GM12878 (cell line): Measurements from ENCODE around the gene GSK3A. TPM values are rescaled to one million over a fixed set of nuclear protein-coding genes. Genes with fewer than 3 reads are reported as not detected.

Source experiments
- ATAC-seq: fragments of 200-7000 bp; cut with Tn5 transposase; 3 replicates; pipeline ENCODE4 v1.9.1; 2020; ENCODE audit warnings: mild to moderate bottlenecking, moderate library complexity
- BruUV-seq: library from RNA; stranded (reverse); fragments of 400-500 nt; replicated peaks from 2 replicates; lab custom pipeline; 2021; lab: Mats Ljungman, UMichigan
- CTCF ChIA-PET: fragments of 300-600 bp; sonication (Branson Sonifier 250); formaldehyde crosslinking; extraction: SDS; loops from one replicate; lab custom pipeline; 2021; ENCODE audit warnings: inconsistent platforms; lab: Yijun Ruan, JAX
- POLR2A ChIA-PET: fragments of 350-600 bp; formaldehyde crosslinking; extraction: SDS; loops from one replicate; lab custom pipeline; 2021; ENCODE audit warnings: inconsistent platforms; lab: Charles Lee
- RAD21 ChIA-PET: fragments of 300-600 bp; sonication (Branson Sonifier 250); formaldehyde crosslinking; loops from one replicate; lab custom pipeline; 2023; ENCODE audit warnings: antibody characterized with exemption; ENCODE audit not compliant: unreplicated experiment; lab: Charles Lee
- SMC1A ChIA-PET: fragments of 300-600 bp; sonication (Branson Sonifier 250); formaldehyde crosslinking; loops from one replicate; lab custom pipeline; 2023; ENCODE audit not compliant: unreplicated experiment, uncharacterized antibody; lab: Charles Lee
- DNase-seq: peaks from one replicate; pipeline ENCODE4 v3.0.0-alpha.2; 2011; ENCODE audit warnings: low read depth, low spot score
- FAIRE-seq: peaks from 3 replicates; lab custom pipeline; 2011; peaks lifted over from hg19 to GRCh38; lab: Jason Lieb, UNC
- H2AFZ ChIP-seq: 2 replicates; pipeline ENCODE4 v1.6.0; 2011; ENCODE audit warnings: low read depth, low read length, control low read depth; ENCODE audit not compliant: control insufficient read depth
- H3K27ac ChIP-seq: 2 replicates; pipeline ENCODE4 v1.5.1; 2011; ENCODE audit warnings: control low read depth; ENCODE audit not compliant: control insufficient read depth, insufficient read depth
- H3K27me3 ChIP-seq, 2 experiments: replicated peaks in 1 of 2; 2 replicates each; pipeline versions ENCODE4 v1.6.0 to v1.6.1; 2011; ENCODE audit warnings: low read length in 1 of 2; ENCODE audit not compliant: control insufficient read depth in 2 of 2, insufficient read depth in 2 of 2
- H3K36me3 ChIP-seq, 2 experiments: 2 replicates each; pipeline ENCODE4 v1.5.1; 2011; ENCODE audit warnings: low read length in 1 of 2; ENCODE audit not compliant: control insufficient read depth in 2 of 2, insufficient read depth in 2 of 2
- H3K4me1 ChIP-seq: 2 replicates; pipeline ENCODE4 v1.6.1; 2011; ENCODE audit warnings: mild to moderate bottlenecking, low read length, moderate library complexity, mixed read lengths; ENCODE audit not compliant: control insufficient read depth, insufficient read depth
- H3K4me2 ChIP-seq: 2 replicates; pipeline ENCODE4 v1.6.0; 2011; ENCODE audit warnings: control low read depth; ENCODE audit not compliant: control insufficient read depth, insufficient read depth
- H3K4me3 ChIP-seq: fragments of 200-600 bp; sonication (generic); 2 replicates; pipeline ENCODE4 v1.5.1; 2016
- H3K79me2 ChIP-seq: 2 replicates; pipeline ENCODE4 v1.6.0; 2011; ENCODE audit warnings: low read length; ENCODE audit not compliant: control insufficient read depth, insufficient read depth
- H3K9ac ChIP-seq: 2 replicates; pipeline ENCODE4 v1.8.0; 2011; ENCODE audit warnings: low read length, control low read depth, mixed read lengths; ENCODE audit not compliant: control insufficient read depth, insufficient read depth
- H3K9me3 ChIP-seq: replicated peaks from 3 replicates; pipeline ENCODE4 v1.5.1; 2011; ENCODE audit warnings: mild to moderate bottlenecking, low read length; ENCODE audit not compliant: control insufficient read depth, insufficient read depth
- H4K20me1 ChIP-seq: 2 replicates; pipeline ENCODE4 v1.6.0; 2011; ENCODE audit not compliant: control insufficient read depth, insufficient read depth
- ATF3 ChIP-seq: IDR thresholded peaks from 2 replicates; pipeline ENCODE4 v1.6.1; 2011; ENCODE audit warnings: low read depth, mild to moderate bottlenecking, low read length, moderate library complexity, borderline replicate concordance; ENCODE audit errors: extremely low read depth
- BACH1 ChIP-seq: fragments of 450-650 bp; IDR thresholded peaks from 2 replicates; pipeline ENCODE4 v1.6.1; 2017; ENCODE audit warnings: mild to moderate bottlenecking, borderline replicate concordance
- BHLHE40 ChIP-seq, 2 experiments: fragments of 450-650 bp in 1 of 2; IDR thresholded peaks; 2 replicates each; pipeline ENCODE4 v1.6.1; 2011 to 2017; ENCODE audit warnings: low read depth in 2 of 2, borderline replicate concordance in 1 of 2, improper control_type of control experiment in 1 of 2, low read length in 1 of 2, mild to moderate bottlenecking in 1 of 2
- EGR1 ChIP-seq, 2 experiments: IDR thresholded peaks; 1 replicate in 1 of 2; 2 replicates in 1 of 2; pipeline ENCODE4 v1.6.1; 2011 to 2012; ENCODE audit warnings: low read depth in 2 of 2, low read length in 2 of 2, borderline replicate concordance in 1 of 2, mild to moderate bottlenecking in 1 of 2, moderate library complexity in 1 of 2
- HCFC1 ChIP-seq: fragments of 150-350 bp; IDR thresholded peaks from 2 replicates; pipeline ENCODE4 v1.6.1; 2014; ENCODE audit warnings: low read length
- HDGF ChIP-seq: fragments of 450-650 bp; IDR thresholded peaks from 2 replicates; pipeline ENCODE4 v1.6.1; 2016; ENCODE audit warnings: antibody characterized with exemption
- JUND ChIP-seq: IDR thresholded peaks from 2 replicates; pipeline ENCODE4 v1.6.1; 2012; ENCODE audit warnings: low read depth, mild to moderate bottlenecking, low read length, improper control_type of control experiment, moderate library complexity
- PAX5 ChIP-seq: IDR thresholded peaks from 2 replicates; pipeline ENCODE4 v1.6.1; 2011; ENCODE audit warnings: low read depth, low read length, borderline replicate concordance
- PKNOX1 ChIP-seq: fragments of 450-650 bp; IDR thresholded peaks from 2 replicates; pipeline ENCODE4 v1.6.1; 2016; ENCODE audit warnings: mild to moderate bottlenecking
- POLR2A ChIP-seq: IDR thresholded peaks from 2 replicates; pipeline ENCODE4 v1.6.1; 2011; ENCODE audit warnings: low read depth, mild to moderate bottlenecking, low read length
- POLR2AphosphoS5 ChIP-seq: IDR thresholded peaks from 2 replicates; pipeline ENCODE4 v1.6.1; 2011; ENCODE audit warnings: mild to moderate bottlenecking, low read length, inconsistent platforms
- RELB ChIP-seq: fragments of 450-650 bp; IDR thresholded peaks from 2 replicates; pipeline ENCODE4 v1.6.1; 2017; ENCODE audit warnings: low read depth, mild to moderate bottlenecking, moderate library complexity
- SP1 ChIP-seq: IDR thresholded peaks from one replicate; pipeline ENCODE4 v1.6.1; 2011; ENCODE audit warnings: low read depth, low read length
- SUZ12 ChIP-seq: fragments of 200-600 bp; sonication (generic); IDR thresholded peaks from one replicate; pipeline ENCODE4 v1.6.1; 2018; ENCODE audit warnings: antibody characterized with exemption, mild to moderate bottlenecking; ENCODE audit not compliant: unreplicated experiment
- TARDBP ChIP-seq: IDR thresholded peaks from 2 replicates; pipeline ENCODE4 v1.6.1; 2016; ENCODE audit warnings: borderline replicate concordance
- TCF3 ChIP-seq: IDR thresholded peaks from 2 replicates; pipeline ENCODE4 v1.6.1; 2012; ENCODE audit warnings: low read depth, mild to moderate bottlenecking, low read length, borderline replicate concordance; ENCODE audit not compliant: insufficient read depth
- WGBS: methylation state at CpG from one replicate; pipeline ENCODE4 v1.1.6; 2016; ENCODE audit warnings: low lambda C conversion rate; ENCODE audit not compliant: insufficient replicate concordance, insufficient coverage; ENCODE audit errors: missing lambda C conversion rate; 5-methylcytosine and 5-hydroxymethylcytosine counted together
- in situ Hi-C: fragments of 300-500 bp; cut with MboI; formaldehyde crosslinking; loops from 9 replicates; pipeline ENCODE4 v1.14.3; 2018; ENCODE audit warnings: mixed read lengths
- intact Hi-C: fragments of 100-400 bp; cut with micrococcal nuclease; formaldehyde crosslinking; loops from one replicate; pipeline ENCODE4 v1.14.2; 2022; ENCODE audit not compliant: unreplicated experiment
- polyA plus RNA-seq, 11 experiments: library from polyadenylated mRNA; depleted of rRNA in 4 of 11; unstranded in 6 of 11; stranded (reverse) in 5 of 11; fragments of >200 nt; fragmentation: Nextera tagmentation in 4 of 11; fragmentation: Illumina TruSeq in 1 of 11; extraction: Ambion mirVana in 4 of 11; extraction: Trizol in 1 of 11; gene quantifications; 1 replicate in 1 of 11; 2 replicates in 10 of 11; pipeline versions ENCODE4 v1.2.1 to v1.2.3, GENCODE V29; 2011 to 2016; ENCODE audit warnings: inconsistent platforms in 2 of 11, missing spikeins in 2 of 11, low read depth in 1 of 11
- total RNA-seq, 4 experiments: library from RNA; depleted of rRNA in 3 of 4; stranded (reverse); fragments of >200 nt in 3 of 4; fragmentation: Illumina TruSeq in 1 of 4; extraction: Trizol in 1 of 4; gene quantifications; 2 replicates each; pipeline versions ENCODE4 v1.2.1 to v1.2.3, GENCODE V29; 2013 to 2021
- TF ChIP-seq, protein P1 (sequence below): IDR thresholded peaks from 2 replicates; pipeline ENCODE4 v1.6.1; 2011; ENCODE audit warnings: low read depth, low read length, improper control_type of control experiment, borderline replicate concordance

Gene GSK3A
- total and polyA plus RNA-seq, 10 of the 15 experiments (the other 5 are each of a cell fraction or from before 2014, with no cell fraction given): 1.00 to 47.9 (median 15.2) TPM

DNA sequence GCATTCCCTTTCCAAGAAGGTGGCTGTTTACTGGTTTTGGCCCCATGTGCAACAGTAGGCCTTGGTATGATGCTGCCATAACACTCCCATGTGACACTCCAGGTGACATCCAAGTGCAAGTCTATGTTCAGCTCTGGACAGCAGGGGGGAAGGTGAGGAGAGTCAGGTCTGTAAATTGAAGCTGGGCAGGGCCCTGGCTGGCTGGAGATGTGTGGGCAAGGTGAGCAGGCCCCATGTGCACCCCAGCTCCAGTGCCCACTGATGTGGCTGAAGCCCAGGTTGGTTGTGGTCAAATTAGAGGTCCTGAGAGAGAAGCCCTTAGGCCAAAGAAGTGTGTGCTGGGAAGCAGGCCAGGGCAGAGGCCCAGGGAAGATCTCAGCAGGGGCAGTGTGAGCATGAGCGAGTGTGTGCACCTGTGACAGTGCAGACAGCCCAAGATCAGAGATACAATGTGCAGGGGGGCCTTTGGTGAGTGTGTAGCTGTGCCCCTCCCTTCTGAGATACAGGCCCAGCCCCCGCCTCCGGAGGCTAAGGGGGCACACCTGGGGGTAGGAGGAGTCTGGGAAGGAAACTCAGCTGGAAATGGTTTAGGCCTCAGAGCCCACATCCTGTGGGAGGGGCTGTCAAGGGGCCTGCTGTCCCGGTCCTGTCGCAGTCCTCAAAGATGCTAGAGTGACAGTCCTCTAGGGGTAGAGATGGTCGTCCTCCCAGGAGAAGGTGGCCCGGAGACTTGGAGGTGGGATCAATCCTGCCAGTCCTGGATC, 43.5 kb downstream of the GSK3A start:
- POLR2A ChIA-PET: interaction anchor here (0.6 to 1.6 kb wide), 6 partner anchors 9 to 497 kb away, joined by 3 to 9 read pairs (median 3); partner anchors contain the start of gene GSK3A
- TSS peak; percentile 44 for BruUV-seq
- peak overlapping the region; percentile 41; the same call in 1 of the 2 replicates for H3K4me3 ChIP-seq
- TF ChIP-seq BACH1: 0 out of 2 replicates have a peak, but pooled peaks have one; percentile 22
- TF ChIP-seq EGR1 (IDR thresholded peaks at IDR 0.05; ENCODE audit: borderline replicate concordance in 1 of 2, low read depth in 2 of 2, low read length in 2 of 2): peak in 1 of 2 experiments; percentile 7; a peak in 1 of 3 replicates
- TF ChIP-seq HDGF: peak; percentile 31; the same call in 1 of the 2 replicates
- TF ChIP-seq SP1: peak; percentile 20
- TF ChIP-seq HCFC1: peak; percentile 20; the same call in 1 of the 2 replicates
- TF ChIP-seq JUND: no peak
- TF ChIP-seq BHLHE40 (IDR thresholded peaks at IDR 0.05; ENCODE audit: borderline replicate concordance in 1 of 2, low read depth in 2 of 2, low read length in 1 of 2): peak in 1 of 2 experiments; percentile 5; a peak in 1 of 4 replicates
- TF ChIP-seq TCF3: peak; percentile 35; the same call in 1 of the 2 replicates
- peak; percentile 46; the same call in 1 of the 2 replicates for TF ChIP-seq TARDBP
- no peak for TF ChIP-seq ATF3
- no peak for TF ChIP-seq SUZ12
- TF ChIP-seq POLR2A: peak; percentile 79; the same call in 1 of the 2 replicates
- TF ChIP-seq POLR2AphosphoS5: peak; percentile 21; the same call in 1 of the 2 replicates
- no peak for TF ChIP-seq PAX5
- TF ChIP-seq, protein P1, sequence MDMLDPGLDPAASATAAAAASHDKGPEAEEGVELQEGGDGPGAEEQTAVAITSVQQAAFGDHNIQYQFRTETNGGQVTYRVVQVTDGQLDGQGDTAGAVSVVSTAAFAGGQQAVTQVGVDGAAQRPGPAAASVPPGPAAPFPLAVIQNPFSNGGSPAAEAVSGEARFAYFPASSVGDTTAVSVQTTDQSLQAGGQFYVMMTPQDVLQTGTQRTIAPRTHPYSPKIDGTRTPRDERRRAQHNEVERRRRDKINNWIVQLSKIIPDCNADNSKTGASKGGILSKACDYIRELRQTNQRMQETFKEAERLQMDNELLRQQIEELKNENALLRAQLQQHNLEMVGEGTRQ: no peak
- TF ChIP-seq PKNOX1: peak; percentile 90
- 0 out of 2 replicates have a peak, but pooled peaks have one; percentile 15 for TF ChIP-seq RELB

More for the DNA sequence above, 43.5 kb downstream of the GSK3A start:
- DNase-seq (peak; percentile 53), ATAC-seq (peak; percentile 65), FAIRE-seq (no peak)
- peak overlapping the region; percentile 95 for H3K27ac ChIP-seq
- H4K20me1 ChIP-seq: no peaks in the 10 kb centered on the region
- intact Hi-C loops: loop anchor here (1.0 to 5.0 kb wide), 3 partner anchors 67 to 126 kb away; partner anchors contain the start of genes MEGF8 and POU2F2
- H3K9ac ChIP-seq: peak overlapping the region; percentile 57
- peak overlapping the region; percentile 90 for H3K4me2 ChIP-seq
- in situ Hi-C loops: no loop called here
- no peak overlapping the region; the same call in 1 of the 2 replicates for H2AFZ ChIP-seq
- SMC1A ChIA-PET: interaction anchor here (0.6 to 6.0 kb wide), 10 partner anchors 9 to 123 kb away, joined by 3 to 23 read pairs (median 4); partner anchors contain the start of genes GSK3A and ZNF574
- 0% methylated on average over 7 of the region's 7 CpGs for WGBS
- peaks cover 59% of the 10 kb centered on the region for H3K4me1 ChIP-seq
- H3K36me3 ChIP-seq: peaks cover 8 to 27% of the 10 kb centered on the region in 2 experiments; a peak in 3 of 4 replicates
- H3K79me2 ChIP-seq: peaks cover 9% of the 10 kb centered on the region
- RAD21 ChIA-PET: interaction anchor here (1.0 to 4.6 kb wide), 7 partner anchors 22 to 123 kb away, joined by 4 to 20 read pairs (median 5); partner anchors contain the start of genes GSK3A, PAFAH1B3, POU2F2 and PRR19
- CTCF ChIA-PET: interaction anchor here (1.0 to 3.0 kb wide), 11 partner anchors 11 to 90 kb away, joined by 3 to 10 read pairs (median 4); partner anchors contain the start of gene POU2F2
- no peaks in the 10 kb centered on the region; the same call in 2 of the 3 replicates for H3K9me3 ChIP-seq
- no peaks in the 10 kb centered on the region for H3K27me3 ChIP-seq
